ENCODE results near the gene CCDC73.

GRCh38 chr11:32658639-32659406 is 135.6 kb downstream of the CCDC73 start:
- no peak for TF ChIP-seq NR2F2 (IDR thresholded peaks at IDR 0.05)
- TF ChIP-seq JUND (IDR thresholded peaks at IDR 0.05), result no peak
- TF ChIP-seq, protein P1, sequence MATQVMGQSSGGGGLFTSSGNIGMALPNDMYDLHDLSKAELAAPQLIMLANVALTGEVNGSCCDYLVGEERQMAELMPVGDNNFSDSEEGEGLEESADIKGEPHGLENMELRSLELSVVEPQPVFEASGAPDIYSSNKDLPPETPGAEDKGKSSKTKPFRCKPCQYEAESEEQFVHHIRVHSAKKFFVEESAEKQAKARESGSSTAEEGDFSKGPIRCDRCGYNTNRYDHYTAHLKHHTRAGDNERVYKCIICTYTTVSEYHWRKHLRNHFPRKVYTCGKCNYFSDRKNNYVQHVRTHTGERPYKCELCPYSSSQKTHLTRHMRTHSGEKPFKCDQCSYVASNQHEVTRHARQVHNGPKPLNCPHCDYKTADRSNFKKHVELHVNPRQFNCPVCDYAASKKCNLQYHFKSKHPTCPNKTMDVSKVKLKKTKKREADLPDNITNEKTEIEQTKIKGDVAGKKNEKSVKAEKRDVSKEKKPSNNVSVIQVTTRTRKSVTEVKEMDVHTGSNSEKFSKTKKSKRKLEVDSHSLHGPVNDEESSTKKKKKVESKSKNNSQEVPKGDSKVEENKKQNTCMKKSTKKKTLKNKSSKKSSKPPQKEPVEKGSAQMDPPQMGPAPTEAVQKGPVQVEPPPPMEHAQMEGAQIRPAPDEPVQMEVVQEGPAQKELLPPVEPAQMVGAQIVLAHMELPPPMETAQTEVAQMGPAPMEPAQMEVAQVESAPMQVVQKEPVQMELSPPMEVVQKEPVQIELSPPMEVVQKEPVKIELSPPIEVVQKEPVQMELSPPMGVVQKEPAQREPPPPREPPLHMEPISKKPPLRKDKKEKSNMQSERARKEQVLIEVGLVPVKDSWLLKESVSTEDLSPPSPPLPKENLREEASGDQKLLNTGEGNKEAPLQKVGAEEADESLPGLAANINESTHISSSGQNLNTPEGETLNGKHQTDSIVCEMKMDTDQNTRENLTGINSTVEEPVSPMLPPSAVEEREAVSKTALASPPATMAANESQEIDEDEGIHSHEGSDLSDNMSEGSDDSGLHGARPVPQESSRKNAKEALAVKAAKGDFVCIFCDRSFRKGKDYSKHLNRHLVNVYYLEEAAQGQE (IDR thresholded peaks at IDR 0.05), result no peak
- TF ChIP-seq CTCF (IDR thresholded peaks at IDR 0.05; ENCODE audit: low read depth, low read length, missing input control), result no peak
- no peak for TF ChIP-seq SP1 (IDR thresholded peaks at IDR 0.05)
- no peak for TF ChIP-seq FOXA2 (IDR thresholded peaks at IDR 0.05)
- TF ChIP-seq MAX (IDR thresholded peaks at IDR 0.05), result no peak
- no peak for TF ChIP-seq GABPA (IDR thresholded peaks at IDR 0.05 in 1 of 2, conservative IDR thresholded peaks at IDR 0.05 in 1 of 2)
